NCI-H2196 (cell line): ENCODE data around the gene SNRNP27.

Experiments
- DNase-seq: peaks from one replicate; lab custom pipeline; 2025; ENCODE audit not compliant: unreplicated experiment; lab: John Stamatoyannopoulos, UW

SNRNP27 gene

GRCh38 chr2:69914950-69915945, 21.5 kb downstream of the SNRNP27 start, which contains the start of gene MXD1:
Gene MXD1 (plus strand): TSS chr2:69915109. CDS start chr2:69915331, 222 bp downstream.
- DNase-seq = no peak

- no peak for DNase-seq
Observed at GRCh38 chr2:69916106-69916505, 22.4 kb downstream of the SNRNP27 start.

GRCh38 chr2:69917852-69918251, 24.1 kb downstream of the SNRNP27 start:
- no peak for DNase-seq

GRCh38 chr2:69918401-69918800, 24.6 kb downstream of the SNRNP27 start:
- DNase-seq = no peak

- DNase-seq = no peak
Observed at GRCh38 chr2:69923116-69923515, 29.4 kb downstream of the SNRNP27 start.

- DNase-seq = no peak
Observed at GRCh38 chr2:69926849-69927515, 33.2 kb downstream of the SNRNP27 start.

GRCh38 chr2:69931832-69932595, 38.3 kb downstream of the SNRNP27 start:
- no peak for DNase-seq

GRCh38 chr2:69932596-69932922, 38.8 kb downstream of the SNRNP27 start:
- no peak for DNase-seq

- DNase-seq = no peak
Observed at GRCh38 chr2:69933254-69933828, 39.6 kb downstream of the SNRNP27 start.

GRCh38 chr2:69933839-69934613, 40.3 kb downstream of the SNRNP27 start:
- no peak for DNase-seq

GRCh38 chr2:69934614-69934908, 40.8 kb downstream of the SNRNP27 start:
- no peak for DNase-seq

- DNase-seq = no peak
Observed at GRCh38 chr2:69935011-69935410, 41.3 kb downstream of the SNRNP27 start.

GRCh38 chr2:69936906-69937305, 43.1 kb downstream of the SNRNP27 start:
- DNase-seq = no peak

GRCh38 chr2:69937968-69938367, 44.2 kb downstream of the SNRNP27 start:
- no peak for DNase-seq

- no peak for DNase-seq
Observed at GRCh38 chr2:69939722-69940121, 46.0 kb downstream of the SNRNP27 start.

- DNase-seq = no peak
Observed at GRCh38 chr2:69940691-69941090, 46.9 kb downstream of the SNRNP27 start.

GRCh38 chr2:69943000-69943842, 49.5 kb downstream of the SNRNP27 start:
- DNase-seq = no peak

- no peak for DNase-seq
Observed at GRCh38 chr2:69943843-69944525, 50.2 kb downstream of the SNRNP27 start.

GRCh38 chr2:69944756-69945155, 51.0 kb downstream of the SNRNP27 start:
- DNase-seq = no peak
